K562 (cell line): ENCODE data around the gene DMRT2. TPM values are rescaled to one million over a fixed set of nuclear protein-coding genes. Genes with fewer than 3 reads are reported as not detected.

Source experiments
- ELF1 ChIP-seq: fragments of 200-800 bp; sonication (Bioruptor generic); IDR thresholded peaks from 2 replicates; pipeline ENCODE4 v1.6.1; 2016; ENCODE audit warnings: missing genetic modification characterization, missing compliant biosample characterization
- RBM15 ChIP-seq: fragments of 200-400 bp; formaldehyde crosslinking; IDR thresholded peaks from 2 replicates; pipeline ENCODE4 v1.6.1; 2018; ENCODE audit warnings: mild to moderate bottlenecking, low read length, moderate library complexity; ENCODE audit not compliant: insufficient read depth
- RBM22 ChIP-seq: fragments of 200-400 bp; formaldehyde crosslinking; IDR thresholded peaks from 2 replicates; pipeline ENCODE4 v1.6.1; 2018; ENCODE audit warnings: low read length, low read depth; ENCODE audit not compliant: poor library complexity, severe bottlenecking
- THRAP3 ChIP-seq: fragments of 450-650 bp; IDR thresholded peaks from 2 replicates; pipeline ENCODE4 v1.6.1; 2016; ENCODE audit warnings: mild to moderate bottlenecking, inconsistent platforms, borderline replicate concordance
- ZNF175 ChIP-seq: fragments of 200-800 bp; sonication (Bioruptor generic); IDR thresholded peaks from 2 replicates; pipeline ENCODE4 v1.6.1; 2016; ENCODE audit warnings: low read depth, mild to moderate bottlenecking, missing genetic modification characterization, missing compliant biosample characterization
- ZNF184 ChIP-seq: sonication (generic); formaldehyde crosslinking; IDR thresholded peaks from 2 replicates; pipeline ENCODE4 v1.5.0; 2020; ENCODE audit warnings: missing genetic modification reagents
- ZNF263 ChIP-seq: sonication (generic); formaldehyde crosslinking; IDR thresholded peaks from 2 replicates; pipeline ENCODE4 v1.8.0; 2022; ENCODE audit warnings: mild to moderate bottlenecking, missing genetic modification reagents, borderline replicate concordance
- polyA plus RNA-seq, 8 experiments: library from polyadenylated mRNA; depleted of rRNA in 4 of 8; stranded (reverse) in 5 of 8; unstranded in 3 of 8; fragments of >200 nt; fragmentation: Nextera tagmentation in 2 of 8; fragmentation: Illumina TruSeq in 1 of 8; extraction: Ambion mirVana in 2 of 8; extraction: Trizol in 1 of 8; gene quantifications; 2 replicates each; pipeline versions ENCODE4 v1.2.1 to v1.2.3, GENCODE V29; 2011 to 2014; ENCODE audit warnings: inconsistent platforms in 1 of 8, missing spikeins in 1 of 8
- total RNA-seq, 7 experiments: library from RNA; depleted of rRNA in 6 of 7; stranded (reverse); fragments of >200 nt in 6 of 7; fragmentation: Illumina TruSeq in 2 of 7; extraction: Trizol in 2 of 7; gene quantifications; 2 replicates each; pipeline versions ENCODE4 v1.2.1 to v1.2.3, GENCODE V29; 2011 to 2021; ENCODE audit warnings: low replicate concordance in 1 of 7
- TF ChIP-seq, protein P1 (sequence below), 2 experiments: fragments of 450-650 bp; IDR thresholded peaks; 2 replicates each; pipeline ENCODE4 v1.6.1; 2016; ENCODE audit warnings: mild to moderate bottlenecking in 2 of 2, borderline replicate concordance in 1 of 2, low read depth in 1 of 2, moderate library complexity in 1 of 2
- TF ChIP-seq, protein P2 (sequence below): sonication (generic); IDR thresholded peaks from 2 replicates; pipeline ENCODE4 v1.6.1; 2016

DMRT2 gene
- total and polyA plus RNA-seq, 9 of the 15 experiments (the other 6 are each of a cell fraction or from before 2014, with no cell fraction given): not detected

DNA sequence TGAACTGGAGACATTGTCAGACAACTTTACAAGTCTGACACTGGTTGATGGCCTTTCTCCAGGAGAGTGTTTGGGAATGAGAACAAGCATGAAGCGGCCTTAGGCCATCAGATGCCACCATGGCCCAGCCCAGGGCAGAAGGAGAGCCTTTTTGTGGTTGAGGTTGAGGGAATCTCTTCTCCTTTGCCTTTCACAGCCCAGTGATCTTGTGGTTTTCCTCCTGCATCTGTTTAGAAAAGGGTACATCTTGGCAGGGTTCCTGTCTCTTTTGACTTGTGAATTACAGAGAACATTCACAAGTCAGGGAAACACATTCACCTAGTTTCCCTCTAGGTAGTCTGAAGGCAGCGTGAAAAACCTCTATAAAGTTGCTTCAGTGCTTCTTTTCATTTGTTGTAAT is 27.5 kb downstream of the DMRT2 start (continued):
- TF ChIP-seq, protein P1, sequence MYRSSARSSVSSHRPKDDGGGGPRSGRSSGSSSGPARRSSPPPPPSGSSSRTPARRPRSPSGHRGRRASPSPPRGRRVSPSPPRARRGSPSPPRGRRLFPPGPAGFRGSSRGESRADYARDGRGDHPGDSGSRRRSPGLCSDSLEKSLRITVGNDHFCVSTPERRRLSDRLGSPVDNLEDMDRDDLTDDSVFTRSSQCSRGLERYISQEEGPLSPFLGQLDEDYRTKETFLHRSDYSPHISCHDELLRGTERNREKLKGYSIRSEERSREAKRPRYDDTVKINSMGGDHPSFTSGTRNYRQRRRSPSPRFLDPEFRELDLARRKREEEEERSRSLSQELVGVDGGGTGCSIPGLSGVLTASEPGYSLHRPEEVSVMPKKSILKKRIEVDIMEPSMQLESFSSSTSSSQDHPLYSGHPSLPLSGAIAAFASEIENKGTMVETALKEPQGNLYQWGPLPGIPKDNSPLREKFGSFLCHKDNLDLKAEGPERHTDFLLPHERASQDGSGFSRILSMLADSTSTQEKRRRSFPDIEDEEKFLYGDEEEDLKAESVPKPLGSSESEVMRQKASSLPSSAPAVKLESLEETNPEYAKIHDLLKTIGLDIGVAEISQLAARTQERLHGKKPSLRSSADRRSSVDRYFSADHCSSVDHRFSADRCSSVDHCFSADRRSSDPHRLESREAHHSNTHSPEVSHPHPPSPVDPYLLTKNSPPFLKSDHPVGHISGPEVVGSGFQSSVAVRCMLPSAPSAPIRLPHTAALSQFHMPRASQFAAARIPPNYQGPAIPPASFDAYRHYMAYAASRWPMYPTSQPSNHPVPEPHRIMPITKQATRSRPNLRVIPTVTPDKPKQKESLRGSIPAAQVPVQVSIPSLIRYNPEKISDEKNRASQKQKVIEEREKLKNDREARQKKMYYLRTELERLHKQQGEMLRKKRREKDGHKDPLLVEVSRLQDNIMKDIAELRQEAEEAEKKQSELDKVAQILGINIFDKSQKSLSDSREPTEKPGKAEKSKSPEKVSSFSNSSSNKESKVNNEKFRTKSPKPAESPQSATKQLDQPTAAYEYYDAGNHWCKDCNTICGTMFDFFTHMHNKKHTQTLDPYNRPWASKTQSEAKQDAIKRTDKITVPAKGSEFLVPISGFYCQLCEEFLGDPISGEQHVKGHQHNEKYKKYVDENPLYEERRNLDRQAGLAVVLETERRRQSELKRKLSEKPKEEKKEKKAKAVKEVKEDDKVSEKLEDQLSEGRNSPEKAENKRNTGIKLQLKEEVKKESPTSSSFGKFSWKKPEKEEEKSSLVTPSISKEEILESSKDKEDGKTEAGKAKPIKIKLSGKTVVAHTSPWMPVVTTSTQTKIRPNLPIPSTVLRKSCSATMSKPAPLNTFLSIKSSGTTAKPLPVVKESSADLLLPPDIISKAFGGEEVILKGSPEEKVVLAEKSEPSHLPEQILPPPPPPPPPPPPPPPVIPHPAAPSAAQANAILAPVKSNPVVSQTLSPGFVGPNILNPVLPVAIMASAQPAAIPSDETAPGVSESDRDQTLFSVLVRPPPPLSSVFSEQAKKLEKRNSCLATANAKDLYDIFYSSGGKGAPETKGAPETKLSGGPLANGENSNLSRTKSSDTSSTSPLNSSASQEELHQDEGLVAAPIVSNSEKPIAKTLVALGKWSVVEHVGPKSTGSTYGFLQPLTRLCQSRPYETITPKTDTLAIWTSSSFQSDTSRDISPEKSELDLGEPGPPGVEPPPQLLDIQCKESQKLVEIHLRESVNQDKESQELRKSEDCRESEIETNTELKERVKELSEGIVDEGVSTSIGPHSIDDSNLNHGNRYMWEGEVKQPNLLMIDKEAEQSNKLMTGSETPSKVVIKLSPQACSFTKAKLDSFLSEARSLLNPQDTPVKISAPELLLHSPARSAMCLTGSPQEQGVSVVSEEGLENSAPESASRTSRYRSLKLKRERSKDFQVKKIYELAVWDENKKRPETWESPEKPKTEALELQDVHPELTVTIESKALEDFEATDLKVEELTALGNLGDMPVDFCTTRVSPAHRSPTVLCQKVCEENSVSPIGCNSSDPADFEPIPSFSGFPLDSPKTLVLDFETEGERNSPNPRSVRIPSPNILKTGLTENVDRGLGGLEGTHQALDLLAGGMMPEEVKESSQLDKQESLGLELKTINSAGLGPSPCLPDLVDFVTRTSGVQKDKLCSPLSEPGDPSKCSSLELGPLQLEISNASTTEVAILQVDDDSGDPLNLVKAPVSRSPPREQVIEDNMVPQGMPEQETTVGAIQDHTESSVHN (IDR thresholded peaks at IDR 0.05; ENCODE audit: borderline replicate concordance in 1 of 2, low read depth in 1 of 2): no peak
- TF ChIP-seq ZNF184 (CRISPR knock-in tag) (no peak), ZNF263 (CRISPR knock-in tag) (no peak), RBM22 (no peak), THRAP3 (no peak), ELF1 (tag) (no peak), ZNF175 (CRISPR knock-in tag) (no peak), RBM15 (no peak)
- TF ChIP-seq, protein P2, sequence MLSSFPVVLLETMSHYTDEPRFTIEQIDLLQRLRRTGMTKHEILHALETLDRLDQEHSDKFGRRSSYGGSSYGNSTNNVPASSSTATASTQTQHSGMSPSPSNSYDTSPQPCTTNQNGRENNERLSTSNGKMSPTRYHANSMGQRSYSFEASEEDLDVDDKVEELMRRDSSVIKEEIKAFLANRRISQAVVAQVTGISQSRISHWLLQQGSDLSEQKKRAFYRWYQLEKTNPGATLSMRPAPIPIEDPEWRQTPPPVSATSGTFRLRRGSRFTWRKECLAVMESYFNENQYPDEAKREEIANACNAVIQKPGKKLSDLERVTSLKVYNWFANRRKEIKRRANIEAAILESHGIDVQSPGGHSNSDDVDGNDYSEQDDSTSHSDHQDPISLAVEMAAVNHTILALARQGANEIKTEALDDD: no peak
